ENCODE results near the gene POLR1A.

POLR1A gene

GRCh38 chr2:86023366-86023712, 82.3 kb downstream of the POLR1A start:
- Histone ChIP-seq H3K23ac (ENCODE audit: low read length in 2 of 2) (no peak overlapping the region), H3K27ac (ENCODE audit: low read length, poor library complexity, severe bottlenecking) (no peak overlapping the region), H3K18ac (ENCODE audit: low read depth in 1 of 2, low read length in 2 of 2) (no peak overlapping the region), H3K79me1 (replicated peaks; ENCODE audit: low read length, poor library complexity, severe bottlenecking) (no peaks in the 10 kb centered on the region), H3K4ac (ENCODE audit: low read depth in 1 of 2, low read length in 2 of 2) (no peak overlapping the region), H2BK5ac (ENCODE audit: low read depth, low read length, poor library complexity, severe bottlenecking) (no peak overlapping the region), H3K4me2 (ENCODE audit: low read length, poor library complexity, severe bottlenecking) (no peak overlapping the region), H3K9ac (ENCODE audit: low read length) (no peak overlapping the region), H2AK5ac (ENCODE audit: low read length, severe bottlenecking) (no peak overlapping the region), H3K27me3 (ENCODE audit: control insufficient read depth in 1 of 2, insufficient read depth in 1 of 2, low read length in 2 of 2) (no peaks in the 10 kb centered on the region), H2BK120ac (ENCODE audit: low read depth, low read length) (no peak overlapping the region), H2AFZ (ENCODE audit: low read depth, low read length) (no peak overlapping the region), H2BK15ac (ENCODE audit: low read depth, poor library complexity, severe bottlenecking) (no peak overlapping the region), H3K4me3 (ENCODE audit: insufficient read depth in 1 of 2, low read depth in 1 of 2, low read length in 2 of 2) (no peak overlapping the region), H3K14ac (ENCODE audit: low read length in 2 of 2) (no peak overlapping the region), H3K9me3 (ENCODE audit: control insufficient read depth, low read length) (no peaks in the 10 kb centered on the region), H3K4me1 (ENCODE audit: control insufficient read depth, insufficient read depth, low read depth, low read length) (peaks cover 3% of the 10 kb centered on the region), H3K36me3 (ENCODE audit: control insufficient read depth in 1 of 2, insufficient read depth in 2 of 2, low read depth in 1 of 2, low read length in 2 of 2) (peaks cover 44 to 46% of the 10 kb centered on the region in 2 experiments), H4K8ac (ENCODE audit: low read length) (no peak overlapping the region), H4K91ac (ENCODE audit: low read length) (no peak overlapping the region), H2BK12ac (ENCODE audit: low read length in 2 of 2) (no peak overlapping the region)
- DNase-seq: no peak
- WGBS: no CpG with 5 or more reads among the region's 2 CpGs

DNA sequence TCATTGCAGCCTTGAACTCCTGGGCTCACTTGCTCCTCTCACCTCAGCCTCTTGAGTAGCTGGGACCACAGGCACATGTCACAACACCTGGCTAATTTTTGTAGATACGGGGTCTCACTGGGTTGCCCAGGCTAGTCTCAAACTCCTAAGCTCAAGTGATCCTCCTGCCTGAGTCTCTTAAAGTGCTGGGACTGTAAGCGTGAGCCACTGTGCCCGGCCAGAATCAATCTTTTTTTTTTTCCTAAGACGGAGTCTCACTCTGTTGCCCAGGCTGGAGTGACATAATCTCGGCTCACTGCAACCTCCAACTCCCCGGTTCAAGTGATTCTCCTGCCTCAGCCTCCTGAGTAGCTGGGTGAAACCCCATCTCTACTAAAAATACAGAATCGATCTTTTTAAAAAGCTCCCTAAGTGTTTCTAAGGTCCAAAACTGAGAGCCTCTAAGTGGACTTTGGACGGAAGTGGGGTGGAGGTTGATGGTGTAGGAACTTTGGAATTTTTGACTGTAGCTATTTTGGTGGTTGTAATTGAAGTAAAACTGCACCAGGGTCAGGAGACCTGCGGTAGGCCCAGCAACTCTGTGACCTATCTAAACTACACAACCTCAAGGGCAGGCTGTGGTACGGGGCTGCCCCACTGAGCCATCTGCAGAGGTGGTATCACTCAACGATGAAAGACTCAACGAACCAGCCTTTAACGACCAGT, 82.9 kb downstream of the POLR1A start:
- no peak overlapping the region for H4K8ac ChIP-seq (ENCODE audit: low read length)
- H2BK12ac ChIP-seq (ENCODE audit: low read length in 2 of 2): no peak overlapping the region
- no peak overlapping the region for H3K23ac ChIP-seq (ENCODE audit: low read length in 2 of 2)
- no peak overlapping the region for H3K9ac ChIP-seq (ENCODE audit: low read length)
- no peak overlapping the region for H2BK120ac ChIP-seq (ENCODE audit: low read depth, low read length)
- H3K4me2 ChIP-seq (ENCODE audit: low read length, poor library complexity, severe bottlenecking): no peak overlapping the region
- WGBS: 96% methylated on average over 13 of the region's 13 CpGs
- no peaks in the 10 kb centered on the region for H3K27me3 ChIP-seq (ENCODE audit: control insufficient read depth in 1 of 2, insufficient read depth in 1 of 2, low read length in 2 of 2)
- no peak overlapping the region for H2BK5ac ChIP-seq (ENCODE audit: low read depth, low read length, poor library complexity, severe bottlenecking)
- H3K36me3 ChIP-seq (ENCODE audit: control insufficient read depth in 1 of 2, insufficient read depth in 2 of 2, low read depth in 1 of 2, low read length in 2 of 2): peaks cover 39 to 41% of the 10 kb centered on the region in 2 experiments
- no peak overlapping the region for H3K4me3 ChIP-seq (ENCODE audit: insufficient read depth in 1 of 2, low read depth in 1 of 2, low read length in 2 of 2)
- no peak overlapping the region for H3K18ac ChIP-seq (ENCODE audit: low read depth in 1 of 2, low read length in 2 of 2)
- DNase-seq: no peak
- no peaks in the 10 kb centered on the region for H3K9me3 ChIP-seq (ENCODE audit: control insufficient read depth, low read length)
- H3K4me1 ChIP-seq (ENCODE audit: control insufficient read depth, insufficient read depth, low read depth, low read length): peaks cover 6% of the 10 kb centered on the region
- H2BK15ac ChIP-seq (ENCODE audit: low read depth, poor library complexity, severe bottlenecking): peak overlapping the region; percentile 15
- H3K79me1 ChIP-seq (replicated peaks; ENCODE audit: low read length, poor library complexity, severe bottlenecking): no peaks in the 10 kb centered on the region
- no peak overlapping the region for H2AK5ac ChIP-seq (ENCODE audit: low read length, severe bottlenecking)
- no peak overlapping the region for H2AFZ ChIP-seq (ENCODE audit: low read depth, low read length)
- no peak overlapping the region for H3K4ac ChIP-seq (ENCODE audit: low read depth in 1 of 2, low read length in 2 of 2)
- no peak overlapping the region for H3K27ac ChIP-seq (ENCODE audit: low read length, poor library complexity, severe bottlenecking)
- H4K91ac ChIP-seq (ENCODE audit: low read length): no peak overlapping the region
- no peak overlapping the region for H3K14ac ChIP-seq (ENCODE audit: low read length in 2 of 2)

GRCh38 chr2:86021396-86022378, 84.0 kb downstream of the POLR1A start:
- H2AK5ac ChIP-seq (ENCODE audit: low read length, severe bottlenecking): no peak overlapping the region
- peaks cover 27 to 29% of the 10 kb centered on the region in 2 experiments for H3K36me3 ChIP-seq (ENCODE audit: control insufficient read depth in 1 of 2, insufficient read depth in 2 of 2, low read depth in 1 of 2, low read length in 2 of 2)
- no peak overlapping the region for H3K4ac ChIP-seq (ENCODE audit: low read depth in 1 of 2, low read length in 2 of 2)
- no peak overlapping the region for H3K9ac ChIP-seq (ENCODE audit: low read length)
- no peak overlapping the region for H2BK120ac ChIP-seq (ENCODE audit: low read depth, low read length)
- H3K79me1 ChIP-seq (replicated peaks; ENCODE audit: low read length, poor library complexity, severe bottlenecking): no peaks in the 10 kb centered on the region
- DNase-seq: no peak
- peak overlapping the region in 1 of 2 experiments; percentile 9 for H3K18ac ChIP-seq (ENCODE audit: low read depth in 1 of 2, low read length in 2 of 2)
- peaks cover 12% of the 10 kb centered on the region for H3K4me1 ChIP-seq (ENCODE audit: control insufficient read depth, insufficient read depth, low read depth, low read length)
- peak overlapping the region in 1 of 2 experiments; percentile 42 for H2BK12ac ChIP-seq (ENCODE audit: low read length in 2 of 2)
- no peak overlapping the region for H3K23ac ChIP-seq (ENCODE audit: low read length in 2 of 2)
- H3K14ac ChIP-seq (ENCODE audit: low read length in 2 of 2): no peak overlapping the region
- H2BK5ac ChIP-seq (ENCODE audit: low read depth, low read length, poor library complexity, severe bottlenecking): no peak overlapping the region
- peak overlapping the region; percentile 79 for H4K91ac ChIP-seq (ENCODE audit: low read length)
- no peak overlapping the region for H2AFZ ChIP-seq (ENCODE audit: low read depth, low read length)
- no peak overlapping the region for H3K4me3 ChIP-seq (ENCODE audit: insufficient read depth in 1 of 2, low read depth in 1 of 2, low read length in 2 of 2)
- H3K4me2 ChIP-seq (ENCODE audit: low read length, poor library complexity, severe bottlenecking): no peak overlapping the region
- no peak overlapping the region for H2BK15ac ChIP-seq (ENCODE audit: low read depth, poor library complexity, severe bottlenecking)
- 98% methylated on average over 12 of the region's 12 CpGs for WGBS
- H3K27ac ChIP-seq (ENCODE audit: low read length, poor library complexity, severe bottlenecking): no peak overlapping the region
- H3K9me3 ChIP-seq (ENCODE audit: control insufficient read depth, low read length): no peaks in the 10 kb centered on the region
- H3K27me3 ChIP-seq (ENCODE audit: control insufficient read depth in 1 of 2, insufficient read depth in 1 of 2, low read length in 2 of 2): no peaks in the 10 kb centered on the region
- H4K8ac ChIP-seq (ENCODE audit: low read length): peak overlapping the region; percentile 31

- Histone ChIP-seq H3K4me3 (ENCODE audit: insufficient read depth in 1 of 2, low read depth in 1 of 2, low read length in 2 of 2) (no peak overlapping the region), H3K36me3 (ENCODE audit: control insufficient read depth in 1 of 2, insufficient read depth in 2 of 2, low read depth in 1 of 2, low read length in 2 of 2) (peaks cover 20 to 24% of the 10 kb centered on the region in 2 experiments), H3K79me1 (replicated peaks; ENCODE audit: low read length, poor library complexity, severe bottlenecking) (no peaks in the 10 kb centered on the region), H3K14ac (ENCODE audit: low read length in 2 of 2) (no peak overlapping the region), H2AFZ (ENCODE audit: low read depth, low read length) (no peak overlapping the region), H3K27ac (ENCODE audit: low read length, poor library complexity, severe bottlenecking) (no peak overlapping the region), H4K91ac (ENCODE audit: low read length) (peak overlapping the region; percentile 79), H2AK5ac (ENCODE audit: low read length, severe bottlenecking) (no peak overlapping the region), H3K4ac (ENCODE audit: low read depth in 1 of 2, low read length in 2 of 2) (no peak overlapping the region), H3K4me1 (ENCODE audit: control insufficient read depth, insufficient read depth, low read depth, low read length) (peaks cover 14% of the 10 kb centered on the region), H3K27me3 (ENCODE audit: control insufficient read depth in 1 of 2, insufficient read depth in 1 of 2, low read length in 2 of 2) (no peaks in the 10 kb centered on the region), H2BK15ac (ENCODE audit: low read depth, poor library complexity, severe bottlenecking) (no peak overlapping the region), H3K18ac (ENCODE audit: low read depth in 1 of 2, low read length in 2 of 2) (no peak overlapping the region), H2BK5ac (ENCODE audit: low read depth, low read length, poor library complexity, severe bottlenecking) (no peak overlapping the region), H2BK12ac (ENCODE audit: low read length in 2 of 2) (peak overlapping the region in 1 of 2 experiments; percentile 42), H3K4me2 (ENCODE audit: low read length, poor library complexity, severe bottlenecking) (no peak overlapping the region), H4K8ac (ENCODE audit: low read length) (peak overlapping the region; percentile 31), H3K23ac (ENCODE audit: low read length in 2 of 2) (no peak overlapping the region), H3K9me3 (ENCODE audit: control insufficient read depth, low read length) (no peaks in the 10 kb centered on the region), H3K9ac (ENCODE audit: low read length) (no peak overlapping the region), H2BK120ac (ENCODE audit: low read depth, low read length) (no peak overlapping the region)
- 87% methylated on average over 5 of the region's 7 CpGs for WGBS
- no peak for DNase-seq
Observed at GRCh38 chr2:86020984-86021383, 84.7 kb downstream of the POLR1A start.
